Fibroblast of lung (primary cell): ENCODE results near the gene BPTF. TPM values are rescaled to one million over a fixed set of nuclear protein-coding genes. Genes with fewer than 3 reads are reported as not detected.
A peak's percentile ranks its signal among the peaks of the same experiment; 100 is the strongest.
"Not testable (repeated sequence)": the region's sequence is repeated elsewhere in the genome, so short reads cannot be mapped to it uniquely, and the experiment has no call there.

Experiments
- DNase-seq, 2 donors: peaks; one replicate each; pipeline versions ENCODE4 v3.0.0 to v3.0.0-alpha.2; 2010; ENCODE audit warnings: low read depth in 2 of 2
- H2AFZ ChIP-seq: 2 replicates; pipeline ENCODE4 v1.5.1; 2012; ENCODE audit warnings: low read length, control low read depth, inconsistent platforms
- H3K27ac ChIP-seq: 2 replicates; pipeline ENCODE4 v1.5.1; 2011; ENCODE audit warnings: low read length, control low read depth; ENCODE audit not compliant: insufficient read depth
- H3K27me3 ChIP-seq: 2 replicates; pipeline ENCODE4 v1.5.1; 2011; ENCODE audit warnings: mild to moderate bottlenecking, low read length; ENCODE audit not compliant: control insufficient read depth, insufficient read depth
- H3K36me3 ChIP-seq: 2 replicates; pipeline ENCODE4 v1.5.1; 2011; ENCODE audit warnings: low read length; ENCODE audit not compliant: control insufficient read depth, insufficient read depth
- H3K4me1 ChIP-seq: 2 replicates; pipeline ENCODE4 v1.5.1; 2011; ENCODE audit warnings: low read length; ENCODE audit not compliant: control insufficient read depth, insufficient read depth; ENCODE audit errors: extremely low read depth
- H3K4me2 ChIP-seq: 2 replicates; pipeline ENCODE4 v1.5.1; 2011; ENCODE audit warnings: low read length, control low read depth; ENCODE audit not compliant: insufficient read depth; ENCODE audit errors: extremely low read depth
- H3K4me3 ChIP-seq, 4 experiments: fragments of 200-600 bp in 1 of 4; sonication (generic) in 1 of 4; replicated peaks in 1 of 4; 2 replicates each; pipeline ENCODE4 v1.5.1; 2011 to 2016; ENCODE audit warnings: low read length in 4 of 4, low read depth in 3 of 4, mild to moderate bottlenecking in 3 of 4, control low read depth in 2 of 4, inconsistent platforms in 1 of 4, mixed read lengths in 1 of 4; ENCODE audit not compliant: insufficient read depth in 1 of 4; ENCODE audit errors: control extremely low read depth in 1 of 4
- H3K79me2 ChIP-seq: 2 replicates; pipeline ENCODE4 v1.5.1; 2012; ENCODE audit warnings: mild to moderate bottlenecking, low read length, inconsistent platforms; ENCODE audit not compliant: control insufficient read depth, insufficient read depth
- H3K9ac ChIP-seq: 2 replicates; pipeline ENCODE4 v1.5.1; 2011; ENCODE audit warnings: mild to moderate bottlenecking, low read length, control low read depth; ENCODE audit not compliant: insufficient read depth
- H3K9me3 ChIP-seq: 2 replicates; pipeline ENCODE4 v1.5.1; 2012; ENCODE audit warnings: low read depth, low read length; ENCODE audit not compliant: control insufficient read depth, insufficient read depth
- H4K20me1 ChIP-seq: 2 replicates; pipeline ENCODE4 v1.5.1; 2011; ENCODE audit warnings: low read length; ENCODE audit not compliant: control insufficient read depth, insufficient read depth; ENCODE audit errors: extremely low read depth
- EZH2 ChIP-seq: IDR thresholded peaks from 2 replicates; pipeline ENCODE4 v1.5.1; 2012; ENCODE audit warnings: low read length, control low read depth, mild to moderate bottlenecking; ENCODE audit errors: missing control alignments
- polyA plus RNA-seq, 2 donors: library from polyadenylated mRNA; depleted of rRNA in 1 of 2; stranded (reverse) in 1 of 2; unstranded in 1 of 2; fragments of >200 nt; gene quantifications; 2 replicates each; pipeline ENCODE4 v1.2.1, GENCODE V29; 2011 to 2012; ENCODE audit warnings: missing spikeins in 1 of 2
- total RNA-seq: library from RNA; depleted of rRNA; stranded (reverse); fragments of >200 nt; gene quantifications from 2 replicates; pipeline ENCODE4 v1.2.1, GENCODE V29; 2014
- TF ChIP-seq, protein P1 (sequence below), 2 donors: IDR thresholded peaks in 1 of 2; conservative IDR thresholded peaks in 1 of 2; 1 replicate in 1 of 2; 2 replicates in 1 of 2; pipeline ENCODE4 v1.5.1; 2011 to 2012; ENCODE audit warnings: low read length in 2 of 2, control low read depth in 1 of 2, inconsistent platforms in 1 of 2, low read depth in 1 of 2, mild to moderate bottlenecking in 1 of 2

BPTF gene
- total and polyA plus RNA-seq, 2 donors (not counting 1 experiment from before 2014, with no cell fraction given): 35.8 to 38.6 TPM

GRCh38 chr17:67818110-67819002 is 6.9 kb upstream of the BPTF start:
- Histone ChIP-seq H3K4me2 (no peak overlapping the region), H3K9ac (no peak overlapping the region), H3K27ac (no peak overlapping the region), H2AFZ (no peak overlapping the region), H3K9me3 (no peaks in the 10 kb centered on the region), H3K27me3 (no peaks in the 10 kb centered on the region), H3K36me3 (no peaks in the 10 kb centered on the region), H4K20me1 (no peaks in the 10 kb centered on the region), H3K4me1 (no peaks in the 10 kb centered on the region), H3K79me2 (no peaks in the 10 kb centered on the region), H3K4me3 (no peak overlapping the region)
- no peak for DNase-seq
- TF ChIP-seq, protein P1, sequence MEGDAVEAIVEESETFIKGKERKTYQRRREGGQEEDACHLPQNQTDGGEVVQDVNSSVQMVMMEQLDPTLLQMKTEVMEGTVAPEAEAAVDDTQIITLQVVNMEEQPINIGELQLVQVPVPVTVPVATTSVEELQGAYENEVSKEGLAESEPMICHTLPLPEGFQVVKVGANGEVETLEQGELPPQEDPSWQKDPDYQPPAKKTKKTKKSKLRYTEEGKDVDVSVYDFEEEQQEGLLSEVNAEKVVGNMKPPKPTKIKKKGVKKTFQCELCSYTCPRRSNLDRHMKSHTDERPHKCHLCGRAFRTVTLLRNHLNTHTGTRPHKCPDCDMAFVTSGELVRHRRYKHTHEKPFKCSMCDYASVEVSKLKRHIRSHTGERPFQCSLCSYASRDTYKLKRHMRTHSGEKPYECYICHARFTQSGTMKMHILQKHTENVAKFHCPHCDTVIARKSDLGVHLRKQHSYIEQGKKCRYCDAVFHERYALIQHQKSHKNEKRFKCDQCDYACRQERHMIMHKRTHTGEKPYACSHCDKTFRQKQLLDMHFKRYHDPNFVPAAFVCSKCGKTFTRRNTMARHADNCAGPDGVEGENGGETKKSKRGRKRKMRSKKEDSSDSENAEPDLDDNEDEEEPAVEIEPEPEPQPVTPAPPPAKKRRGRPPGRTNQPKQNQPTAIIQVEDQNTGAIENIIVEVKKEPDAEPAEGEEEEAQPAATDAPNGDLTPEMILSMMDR (conservative IDR thresholded peaks at IDR 0.05 in 1 of 2, IDR thresholded peaks at IDR 0.05 in 1 of 2; ENCODE audit: low read depth in 1 of 2, low read length in 2 of 2): no peak
- TF ChIP-seq EZH2: no peak

DNA sequence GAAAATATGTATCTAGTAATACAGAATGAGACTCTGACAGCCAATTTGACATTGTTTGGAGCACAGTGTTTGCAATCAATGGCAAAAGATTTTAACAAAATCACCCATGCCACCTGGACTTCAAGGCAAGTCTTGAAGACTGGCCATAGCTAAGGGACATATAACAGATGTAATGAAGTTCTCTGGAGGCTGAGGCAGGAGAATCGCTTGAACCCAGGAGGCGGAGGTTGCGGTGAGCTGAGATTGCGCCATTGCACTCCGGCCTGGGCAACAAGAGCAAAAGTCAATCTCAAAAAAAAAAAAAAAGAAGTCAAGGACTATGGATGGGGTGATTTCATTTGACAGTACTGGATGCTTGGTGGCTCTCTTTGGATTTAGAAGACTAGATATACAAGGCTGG is 5.6 kb upstream of the BPTF start:
- no peak overlapping the region for H3K4me2 ChIP-seq
- H3K4me1 ChIP-seq: no peaks in the 10 kb centered on the region
- no peaks in the 10 kb centered on the region for H3K27me3 ChIP-seq
- H3K9me3 ChIP-seq: no peaks in the 10 kb centered on the region
- H2AFZ ChIP-seq: no peak overlapping the region
- no peak for DNase-seq
- H3K4me3 ChIP-seq: no peak overlapping the region
- no peaks in the 10 kb centered on the region for H3K36me3 ChIP-seq
- H4K20me1 ChIP-seq: no peaks in the 10 kb centered on the region
- no peaks in the 10 kb centered on the region for H3K79me2 ChIP-seq
- H3K9ac ChIP-seq: no peak overlapping the region
- no peak overlapping the region for H3K27ac ChIP-seq
- no peak for TF ChIP-seq EZH2
- TF ChIP-seq, protein P1 (conservative IDR thresholded peaks at IDR 0.05 in 1 of 2, IDR thresholded peaks at IDR 0.05 in 1 of 2; ENCODE audit: low read depth in 1 of 2, low read length in 2 of 2): no peak

DNA sequence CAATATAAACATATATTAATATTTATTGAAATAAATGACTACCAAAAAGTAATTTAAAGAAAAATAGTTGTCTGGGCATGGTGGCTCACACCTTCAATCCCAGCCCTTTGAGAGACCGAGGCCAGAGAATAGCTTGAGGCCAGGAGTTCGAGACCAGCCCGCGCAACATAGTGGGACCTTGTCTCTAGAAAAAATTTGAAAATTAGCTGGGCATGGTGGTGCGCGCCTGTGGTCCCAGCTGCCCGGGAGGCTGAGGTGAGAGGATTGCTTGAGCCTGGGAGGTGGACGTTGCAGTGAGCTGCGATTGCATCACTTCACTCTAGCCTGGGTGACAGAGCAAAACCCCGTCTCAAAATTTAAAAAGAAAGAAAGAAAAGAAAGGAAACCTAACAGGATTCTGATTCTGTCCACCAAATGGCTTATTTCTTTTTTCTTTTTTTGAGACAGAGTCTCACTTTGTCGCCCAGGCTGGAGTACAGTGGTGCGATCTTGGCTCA is 3.4 kb upstream of the BPTF start:
- Histone ChIP-seq H3K4me1 (no peaks in the 10 kb centered on the region), H3K79me2 (peaks cover 6% of the 10 kb centered on the region), H3K27me3 (no peaks in the 10 kb centered on the region), H3K9me3 (no peaks in the 10 kb centered on the region), H2AFZ (no peak overlapping the region), H4K20me1 (no peaks in the 10 kb centered on the region), H3K4me3 (no peak overlapping the region), H3K36me3 (no peaks in the 10 kb centered on the region), H3K4me2 (no peak overlapping the region), H3K9ac (no peak overlapping the region), H3K27ac (no peak overlapping the region)
- no peak for DNase-seq
- no peak for TF ChIP-seq EZH2
- TF ChIP-seq, protein P1 (conservative IDR thresholded peaks at IDR 0.05 in 1 of 2, IDR thresholded peaks at IDR 0.05 in 1 of 2; ENCODE audit: low read depth in 1 of 2, low read length in 2 of 2): no peak

GRCh38 chr17:67825627-67826601 is 611 bp downstream of the BPTF start:
- H3K4me3 ChIP-seq: peak overlapping the region; percentile 75 to 85 (median 82)
- H2AFZ ChIP-seq: peak overlapping the region; percentile 86
- not testable (repeated sequence) for H4K20me1 ChIP-seq, H3K36me3 ChIP-seq, H3K27me3 ChIP-seq, H3K4me1 ChIP-seq, H3K9me3 ChIP-seq
- peak overlapping the region; percentile 73 for H3K27ac ChIP-seq
- peak; percentile 42 to 47 for DNase-seq
- H3K9ac ChIP-seq: peak overlapping the region; percentile 72
- peaks cover 45% of the 10 kb centered on the region for H3K79me2 ChIP-seq
- H3K4me2 ChIP-seq: peak overlapping the region; percentile 51
